Liver (tissue), 9 donors: ENCODE data around the gene CENPF. TPM values are rescaled to one million over a fixed set of nuclear protein-coding genes. Genes with fewer than 3 reads are reported as not detected.

Source experiments
- DNase-seq: peaks from one replicate; pipeline ENCODE4 v3.0.0-alpha.2; 2017; ENCODE audit warnings: low spot score
- H3K27ac ChIP-seq, 2 donors: one replicate each; pipeline ENCODE4 v1.7.0; 2013; ENCODE audit warnings: inconsistent platforms in 2 of 2, low read length in 2 of 2, control low read depth in 1 of 2, low read depth in 1 of 2, mild to moderate bottlenecking in 1 of 2
- H3K27me3 ChIP-seq, 4 donors: one replicate each; pipeline versions ENCODE4 v1.6.1 to v1.7.0; 2013; ENCODE audit warnings: low read length in 3 of 4, inconsistent platforms in 1 of 4, mild to moderate bottlenecking in 1 of 4, moderate library complexity in 1 of 4; ENCODE audit not compliant: control insufficient read depth in 4 of 4, insufficient read depth in 4 of 4
- H3K36me3 ChIP-seq, 4 donors: one replicate each; pipeline versions ENCODE4 v1.6.1 to v1.7.0; 2013; ENCODE audit warnings: low read length in 3 of 4, mild to moderate bottlenecking in 3 of 4, low read depth in 1 of 4, moderate library complexity in 1 of 4; ENCODE audit not compliant: control insufficient read depth in 4 of 4, insufficient read depth in 3 of 4
- H3K4me1 ChIP-seq, 4 donors: one replicate each; pipeline versions ENCODE4 v1.6.1 to v1.7.0; 2013; ENCODE audit warnings: low read length in 3 of 4, mild to moderate bottlenecking in 3 of 4, moderate library complexity in 1 of 4; ENCODE audit not compliant: control insufficient read depth in 4 of 4, insufficient read depth in 4 of 4
- H3K4me3 ChIP-seq, 3 donors: one replicate each; pipeline versions ENCODE4 v1.6.1 to v1.7.0; 2013; ENCODE audit warnings: low read length in 3 of 3, control low read depth in 1 of 3, low read depth in 1 of 3, mild to moderate bottlenecking in 1 of 3
- H3K9ac ChIP-seq, 2 donors: one replicate each; pipeline ENCODE4 v1.7.0; 2013; ENCODE audit warnings: low read length in 2 of 2, mild to moderate bottlenecking in 2 of 2, moderate library complexity in 2 of 2, control low read depth in 1 of 2, low read depth in 1 of 2
- H3K9me3 ChIP-seq, 4 donors: one replicate each; pipeline versions ENCODE4 v1.6.1 to v1.7.0; 2013; ENCODE audit warnings: low read length in 3 of 4; ENCODE audit not compliant: control insufficient read depth in 4 of 4
- ATF3 ChIP-seq: IDR thresholded peaks from 2 replicates; pipeline ENCODE4 v1.6.1; 2016; ENCODE audit warnings: antibody characterized with exemption
- CTCF ChIP-seq: fragments of 150-350 bp; IDR thresholded peaks from 2 replicates; pipeline ENCODE4 v1.5.1; 2017; ENCODE audit warnings: improper control_type of control experiment, low read depth, low read length; ENCODE audit not compliant: missing input control
- FOXA1 ChIP-seq: IDR thresholded peaks from 2 replicates; pipeline ENCODE4 v1.6.1; 2016; ENCODE audit warnings: antibody characterized with exemption
- FOXA2 ChIP-seq: IDR thresholded peaks from 2 replicates; pipeline ENCODE4 v1.6.1; 2016; ENCODE audit warnings: antibody characterized with exemption
- GABPA ChIP-seq, 2 donors: IDR thresholded peaks in 1 of 2; conservative IDR thresholded peaks in 1 of 2; 2 replicates each; pipeline ENCODE4 v1.6.1; 2016; ENCODE audit warnings: antibody characterized with exemption in 2 of 2, mild to moderate bottlenecking in 1 of 2, moderate library complexity in 1 of 2
- HNF4A ChIP-seq, 2 donors: conservative IDR thresholded peaks; 2 replicates each; pipeline ENCODE4 v1.6.1; 2016; ENCODE audit warnings: antibody characterized with exemption in 2 of 2, mild to moderate bottlenecking in 2 of 2
- MAX ChIP-seq: IDR thresholded peaks from 2 replicates; pipeline ENCODE4 v1.6.1; 2016; ENCODE audit warnings: antibody characterized with exemption
- NR2F2 ChIP-seq: IDR thresholded peaks from 2 replicates; pipeline ENCODE4 v1.6.1; 2016; ENCODE audit warnings: antibody characterized with exemption
- RAD21 ChIP-seq, 2 donors: IDR thresholded peaks; 2 replicates each; pipeline ENCODE4 v1.6.1; 2016; ENCODE audit warnings: antibody characterized with exemption in 2 of 2, mild to moderate bottlenecking in 2 of 2
- REST ChIP-seq: IDR thresholded peaks from 2 replicates; pipeline ENCODE4 v1.6.1; 2016; ENCODE audit warnings: antibody characterized with exemption, mild to moderate bottlenecking
- SP1 ChIP-seq: IDR thresholded peaks from 2 replicates; pipeline ENCODE4 v1.6.1; 2018; ENCODE audit warnings: antibody characterized with exemption, mild to moderate bottlenecking
- YY1 ChIP-seq: IDR thresholded peaks from 2 replicates; pipeline ENCODE4 v1.6.1; 2016; ENCODE audit warnings: antibody characterized with exemption, mild to moderate bottlenecking
- ZBTB33 ChIP-seq: IDR thresholded peaks from 2 replicates; pipeline ENCODE4 v1.6.1; 2016; ENCODE audit warnings: antibody characterized with exemption
- WGBS: extraction: QIAGEN DNeasy Blood & Tissue Kit; methylation state at CpG from one replicate; pipeline ENCODE4 v1.1.7; 2013; 5-methylcytosine and 5-hydroxymethylcytosine counted together
- polyA plus RNA-seq, 2 donors: library from polyadenylated mRNA; stranded (reverse) in 1 of 2; unstranded in 1 of 2; fragments of 200-250 nt in 1 of 2; fragments of >200 nt in 1 of 2; fragmentation: Nextera tagmentation in 1 of 2; extraction: Ambion mirVana in 1 of 2; gene quantifications; one replicate each; pipeline versions ENCODE4 v1.2.1 to v1.2.3, GENCODE V29; 2013 to 2015
- total RNA-seq, 2 donors: library from RNA; depleted of rRNA; stranded (reverse); fragments of >200 nt; gene quantifications; one replicate each; pipeline ENCODE4 v1.2.3, GENCODE V29; 2014
- donor health status: healthy.
- donor health status: healthy.
- donor health status: healthy.
- donor health status: healthy.
- donor health status: healthy.

The CENPF gene
- total and polyA plus RNA-seq, 4 donors: 0.08 to 47.3 (median 1.5) TPM

GRCh38 chr1:214593158-214593557, 9.8 kb upstream of the CENPF start:
- H3K9ac ChIP-seq: no peak overlapping the region
- no peak overlapping the region for H3K27ac ChIP-seq
- H3K36me3 ChIP-seq: no peaks in the 10 kb centered on the region
- DNase-seq: no peak
- no peak overlapping the region for H3K4me3 ChIP-seq
- no peaks in the 10 kb centered on the region for H3K27me3 ChIP-seq
- TF ChIP-seq ZBTB33 (no peak), MAX (no peak), HNF4A (conservative IDR thresholded peaks at IDR 0.05) (no peak), ATF3 (no peak), SP1 (no peak), FOXA2 (no peak), CTCF (no peak), GABPA (IDR thresholded peaks at IDR 0.05 in 1 of 2, conservative IDR thresholded peaks at IDR 0.05 in 1 of 2) (no peak), NR2F2 (no peak), YY1 (no peak), REST (no peak), RAD21 (IDR thresholded peaks at IDR 0.05) (no peak)
- H3K9me3 ChIP-seq: no peaks in the 10 kb centered on the region
- H3K4me1 ChIP-seq: no peaks in the 10 kb centered on the region

- H3K36me3 ChIP-seq: no peaks in the 10 kb centered on the region
- peak overlapping the region in 1 of 3 donors; percentile 76 for H3K4me3 ChIP-seq
- no peak overlapping the region for H3K27ac ChIP-seq
- H3K9me3 ChIP-seq: no peaks in the 10 kb centered on the region
- 8% methylated on average over 11 of the region's 11 CpGs for WGBS
- no peak for DNase-seq
- no peaks in the 10 kb centered on the region for H3K27me3 ChIP-seq
- H3K4me1 ChIP-seq: peaks cover 0 to 12% (median 6%) of the 10 kb centered on the region in 4 donors
- H3K9ac ChIP-seq: no peak overlapping the region
- no peak for TF ChIP-seq FOXA1
Measured at GRCh38 chr1:214603819-214604252, 841 bp downstream of the CENPF start.
